Trophoblast cell (in vitro differentiated cells and primary cell): ENCODE results near the gene PCLO.

Source experiments
- DNase-seq, 2 donors: peaks; one replicate each; pipeline ENCODE4 v3.0.0-alpha.2; 2016
- H2AFZ ChIP-seq: 2 replicates; pipeline ENCODE4 v1.6.1; 2013; ENCODE audit warnings: low read length, moderate library complexity, mild to moderate bottlenecking; ENCODE audit not compliant: insufficient read depth, poor library complexity
- H2AK5ac ChIP-seq: 2 replicates; pipeline ENCODE4 v1.6.1; 2013; ENCODE audit warnings: mild to moderate bottlenecking, low read length
- H2BK120ac ChIP-seq: 2 replicates; pipeline ENCODE4 v1.6.1; 2013; ENCODE audit warnings: low read length, mild to moderate bottlenecking, moderate library complexity; ENCODE audit not compliant: insufficient read depth, poor library complexity
- H2BK12ac ChIP-seq: 2 replicates; pipeline ENCODE4 v1.6.1; 2013; ENCODE audit warnings: mild to moderate bottlenecking, low read length, moderate library complexity
- H2BK5ac ChIP-seq: 2 replicates; pipeline ENCODE4 v1.6.1; 2013; ENCODE audit warnings: low read length, low read depth, moderate library complexity, mild to moderate bottlenecking; ENCODE audit not compliant: poor library complexity
- H3K14ac ChIP-seq: 2 replicates; pipeline ENCODE4 v1.6.1; 2013; ENCODE audit warnings: mild to moderate bottlenecking, low read length
- H3K18ac ChIP-seq: 2 replicates; pipeline ENCODE4 v1.6.1; 2013; ENCODE audit warnings: mild to moderate bottlenecking, low read length
- H3K23ac ChIP-seq: 2 replicates; pipeline ENCODE4 v1.6.1; 2013; ENCODE audit warnings: low read length
- H3K27ac ChIP-seq: 2 replicates; pipeline ENCODE4 v1.5.1; 2013; ENCODE audit warnings: low read depth, mild to moderate bottlenecking, inconsistent platforms, low read length, moderate library complexity
- H3K27me3 ChIP-seq: 2 replicates; pipeline ENCODE4 v1.6.1; 2013; ENCODE audit warnings: inconsistent platforms, mild to moderate bottlenecking, low read length, moderate library complexity; ENCODE audit not compliant: insufficient read depth
- H3K36me3 ChIP-seq, 2 experiments: 1 replicate in 1 of 2; 2 replicates in 1 of 2; pipeline ENCODE4 v1.6.1; 2013; ENCODE audit warnings: low read length in 2 of 2, mild to moderate bottlenecking in 2 of 2, moderate library complexity in 1 of 2; ENCODE audit not compliant: insufficient read depth in 2 of 2, control insufficient read depth in 1 of 2
- H3K4ac ChIP-seq: 2 replicates; pipeline ENCODE4 v1.6.1; 2013; ENCODE audit warnings: low read depth, mild to moderate bottlenecking, low read length, moderate library complexity
- H3K4me1 ChIP-seq, 2 experiments: 1 replicate in 1 of 2; 2 replicates in 1 of 2; pipeline ENCODE4 v1.6.1; 2013; ENCODE audit warnings: low read length in 2 of 2, mild to moderate bottlenecking in 2 of 2, moderate library complexity in 1 of 2; ENCODE audit not compliant: insufficient read depth in 2 of 2, control insufficient read depth in 1 of 2
- H3K4me2 ChIP-seq: 2 replicates; pipeline ENCODE4 v1.6.1; 2013; ENCODE audit warnings: inconsistent platforms, mild to moderate bottlenecking, low read length, moderate library complexity
- H3K4me3 ChIP-seq: 2 replicates; pipeline ENCODE4 v1.5.1; 2013; ENCODE audit warnings: mild to moderate bottlenecking, low read depth, low read length, inconsistent platforms
- H3K79me1 ChIP-seq: one replicate; pipeline ENCODE4 v1.6.1; 2013; ENCODE audit warnings: low read length
- H3K79me2 ChIP-seq: 2 replicates; pipeline ENCODE4 v1.6.1; 2013; ENCODE audit warnings: low read length, mild to moderate bottlenecking; ENCODE audit not compliant: control insufficient read depth, insufficient read depth, poor library complexity
- H3K9ac ChIP-seq: 2 replicates; pipeline ENCODE4 v1.6.1; 2013; ENCODE audit warnings: mild to moderate bottlenecking, low read length
- H3K9me3 ChIP-seq: 2 replicates; pipeline ENCODE4 v1.6.1; 2013; ENCODE audit warnings: low read depth, mild to moderate bottlenecking, control low read depth, inconsistent platforms, low read length; ENCODE audit not compliant: insufficient read depth
- H4K12ac ChIP-seq: 2 replicates; pipeline ENCODE4 v1.6.1; 2013; ENCODE audit warnings: low read depth, mild to moderate bottlenecking, low read length, moderate library complexity
- H4K8ac ChIP-seq: 2 replicates; pipeline ENCODE4 v1.6.1; 2013; ENCODE audit warnings: low read depth, mild to moderate bottlenecking, low read length, moderate library complexity
- H4K91ac ChIP-seq: one replicate; pipeline ENCODE4 v1.6.1; 2013; ENCODE audit warnings: low read depth, mild to moderate bottlenecking, low read length, moderate library complexity
- WGBS: extraction: QIAGEN DNeasy Blood & Tissue Kit; methylation state at CpG from one replicate; pipeline ENCODE4 v1.1.7; 2013; ENCODE audit warnings: missing lambda C conversion rate; ENCODE audit not compliant: insufficient read length, insufficient coverage; ENCODE audit errors: extremely low coverage; 5-methylcytosine and 5-hydroxymethylcytosine counted together

The PCLO gene

GRCh38 chr7:83015916-83016315, 146.8 kb downstream of the PCLO start:
- Histone ChIP-seq H4K91ac (no peak overlapping the region), H3K36me3 (no peaks in the 10 kb centered on the region), H2BK5ac (no peak overlapping the region), H3K79me2 (no peaks in the 10 kb centered on the region), H4K8ac (no peak overlapping the region), H2AK5ac (no peak overlapping the region), H3K27ac (no peak overlapping the region), H2AFZ (no peak overlapping the region), H3K9ac (no peak overlapping the region), H3K4ac (no peak overlapping the region), H3K9me3 (no peaks in the 10 kb centered on the region), H3K18ac (no peak overlapping the region), H4K12ac (no peak overlapping the region), H3K23ac (no peak overlapping the region), H3K79me1 (no peaks in the 10 kb centered on the region), H3K4me3 (no peak overlapping the region), H3K4me1 (no peaks in the 10 kb centered on the region), H3K27me3 (no peaks in the 10 kb centered on the region), H3K4me2 (no peak overlapping the region), H2BK12ac (no peak overlapping the region), H3K14ac (no peak overlapping the region), H2BK120ac (no peak overlapping the region)
- no CpG with 5 or more reads among the region's 2 CpGs for WGBS
- DNase-seq, result no peak

GRCh38 chr7:83014546-83014945, 148.1 kb downstream of the PCLO start:
- no peak overlapping the region for H3K23ac ChIP-seq
- H3K9me3 ChIP-seq, result no peaks in the 10 kb centered on the region
- no peak overlapping the region for H4K91ac ChIP-seq
- no peaks in the 10 kb centered on the region for H3K27me3 ChIP-seq
- H2BK120ac ChIP-seq, result no peak overlapping the region
- H2BK12ac ChIP-seq, result no peak overlapping the region
- H2BK5ac ChIP-seq, result no peak overlapping the region
- no peaks in the 10 kb centered on the region for H3K79me1 ChIP-seq
- H3K4me3 ChIP-seq, result no peak overlapping the region
- no peaks in the 10 kb centered on the region for H3K36me3 ChIP-seq
- H2AK5ac ChIP-seq, result no peak overlapping the region
- no peaks in the 10 kb centered on the region for H3K79me2 ChIP-seq
- H2AFZ ChIP-seq, result no peak overlapping the region
- no peak overlapping the region for H3K4me2 ChIP-seq
- no peaks in the 10 kb centered on the region for H3K4me1 ChIP-seq
- H4K8ac ChIP-seq, result no peak overlapping the region
- no peak overlapping the region for H3K14ac ChIP-seq
- no CpG with 5 or more reads among the region's 1 CpG for WGBS
- H3K27ac ChIP-seq, result no peak overlapping the region
- H3K9ac ChIP-seq, result no peak overlapping the region
- no peak overlapping the region for H4K12ac ChIP-seq
- no peak overlapping the region for H3K18ac ChIP-seq
- no peak overlapping the region for H3K4ac ChIP-seq
- DNase-seq, result no peak

GRCh38 chr7:83011954-83012353, 150.7 kb downstream of the PCLO start:
- Histone ChIP-seq H3K4me1 (no peaks in the 10 kb centered on the region), H2BK5ac (no peak overlapping the region), H3K36me3 (no peaks in the 10 kb centered on the region), H4K12ac (no peak overlapping the region), H2BK12ac (no peak overlapping the region), H3K4me3 (no peak overlapping the region), H3K9me3 (no peaks in the 10 kb centered on the region), H3K79me1 (no peaks in the 10 kb centered on the region), H2AK5ac (no peak overlapping the region), H3K4me2 (no peak overlapping the region), H4K91ac (no peak overlapping the region), H3K18ac (no peak overlapping the region), H3K9ac (no peak overlapping the region), H3K23ac (no peak overlapping the region), H4K8ac (no peak overlapping the region), H2AFZ (no peak overlapping the region), H3K27me3 (no peaks in the 10 kb centered on the region), H3K4ac (no peak overlapping the region), H2BK120ac (no peak overlapping the region), H3K14ac (no peak overlapping the region), H3K79me2 (no peaks in the 10 kb centered on the region), H3K27ac (no peak overlapping the region)
- no peak for DNase-seq
- no CpG with 5 or more reads among the region's 1 CpG for WGBS

- Histone ChIP-seq H2BK120ac (no peak overlapping the region), H3K4me3 (no peak overlapping the region), H4K12ac (no peak overlapping the region), H3K4me1 (no peaks in the 10 kb centered on the region), H2BK12ac (no peak overlapping the region), H3K18ac (no peak overlapping the region), H3K4me2 (no peak overlapping the region), H3K79me2 (no peaks in the 10 kb centered on the region), H2AK5ac (no peak overlapping the region), H3K4ac (no peak overlapping the region), H3K23ac (no peak overlapping the region), H3K27me3 (no peaks in the 10 kb centered on the region), H2BK5ac (no peak overlapping the region), H2AFZ (no peak overlapping the region), H3K14ac (no peak overlapping the region), H4K8ac (no peak overlapping the region), H3K27ac (no peak overlapping the region), H3K36me3 (peaks cover 0 to 1% of the 10 kb centered on the region in 2 experiments), H4K91ac (no peak overlapping the region), H3K9ac (no peak overlapping the region), H3K9me3 (peaks cover 1% of the 10 kb centered on the region), H3K79me1 (no peaks in the 10 kb centered on the region)
- no CpG with 5 or more reads among the region's 1 CpG for WGBS
- DNase-seq, result peak in 1 of 2 donors; percentile 14
These were observed 157.3 kb downstream of the PCLO start for GRCh38 chr7:83005410-83005809.
